ENCODE results near the gene DNAH11.
"Not testable (repeated sequence)": the region's sequence is repeated elsewhere in the genome, so short reads cannot be mapped to it uniquely, and the experiment has no call there.

DNAH11 gene

GRCh38 chr7:21829731-21830130, 286.9 kb downstream of the DNAH11 start:
- H3K4me3 ChIP-seq (ENCODE audit: low read depth, low read length): no peak overlapping the region
- DNase-seq (ENCODE audit: low read depth): no peak
- no peak for TF ChIP-seq CTCF (IDR thresholded peaks at IDR 0.05; ENCODE audit: low read depth, low read length, missing control alignments)

DNA sequence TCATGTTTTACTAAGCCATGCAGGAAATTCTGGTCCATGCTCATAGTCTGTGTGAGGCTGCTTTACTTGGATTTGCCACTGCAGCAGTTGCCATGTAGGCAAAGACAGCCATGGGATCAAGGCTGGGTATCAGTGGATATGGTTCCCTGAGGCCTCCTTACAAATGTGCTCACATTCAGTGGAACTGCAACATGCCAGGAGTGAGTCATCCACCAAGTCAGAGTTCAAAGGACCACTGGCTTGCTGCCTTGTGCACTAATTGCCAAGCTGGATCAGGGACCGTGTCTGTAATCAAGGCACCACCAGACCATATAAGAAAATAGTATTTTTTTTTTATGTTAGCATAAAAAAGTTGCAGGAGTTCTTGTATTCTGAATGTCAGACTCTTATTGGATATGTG, 301.9 kb downstream of the DNAH11 start:
- H3K4me3 ChIP-seq (ENCODE audit: low read depth, low read length): no peak overlapping the region
- DNase-seq (ENCODE audit: low read depth): no peak
- no peak for TF ChIP-seq CTCF (IDR thresholded peaks at IDR 0.05; ENCODE audit: low read depth, low read length, missing control alignments)

DNA sequence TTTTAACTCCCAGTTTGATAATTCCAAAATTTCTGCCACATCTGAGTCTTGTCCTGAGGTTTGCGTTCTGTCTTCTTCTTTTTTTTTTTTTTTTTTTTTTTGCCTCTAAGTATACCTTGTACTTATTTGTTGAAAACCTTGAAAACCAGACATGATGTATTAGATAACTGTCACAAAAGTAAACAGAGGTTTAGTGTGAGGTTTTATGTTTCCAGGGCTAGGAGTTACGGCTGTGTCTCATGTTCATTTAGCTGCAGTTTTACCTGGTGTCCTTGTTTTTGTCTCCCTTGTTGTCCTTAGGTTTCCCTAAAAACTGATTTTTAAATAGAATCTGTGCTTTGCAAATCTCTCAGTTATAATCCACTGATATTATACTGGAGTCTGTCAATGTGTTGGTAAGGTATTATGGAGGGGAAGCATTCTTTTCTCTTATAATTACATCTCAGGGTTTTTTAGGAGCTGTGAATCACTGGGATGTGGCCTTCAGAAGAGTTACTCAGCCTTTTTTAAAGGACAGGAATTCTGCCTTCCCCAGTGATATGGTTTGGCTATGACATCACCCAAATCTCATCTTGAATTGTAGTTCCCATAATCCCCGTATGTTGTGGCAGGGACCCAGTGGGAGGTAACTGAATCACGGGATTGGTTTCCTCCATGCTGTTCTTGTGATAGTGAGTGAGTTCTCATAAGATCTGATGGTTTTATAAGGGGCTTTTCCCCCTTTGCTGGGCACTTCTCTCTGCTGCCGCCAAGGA, 307.9 kb downstream of the DNAH11 start:
- TF ChIP-seq CTCF (IDR thresholded peaks at IDR 0.05; ENCODE audit: low read depth, low read length, missing control alignments): no peak
- DNase-seq (ENCODE audit: low read depth): no peak

GRCh38 chr7:21851559-21851967, 308.7 kb downstream of the DNAH11 start:
- H3K4me3 ChIP-seq (ENCODE audit: low read depth, low read length): no peak overlapping the region
- no peak for TF ChIP-seq CTCF (IDR thresholded peaks at IDR 0.05; ENCODE audit: low read depth, low read length, missing control alignments)
- no peak for DNase-seq (ENCODE audit: low read depth)

More for the DNA sequence above, 307.9 kb downstream of the DNAH11 start:
- H3K4me3 ChIP-seq (ENCODE audit: low read depth, low read length): no peak overlapping the region

GRCh38 chr7:21865631-21866204, 322.9 kb downstream of the DNAH11 start:
- not testable (repeated sequence) for DNase-seq (ENCODE audit: low read depth); H3K4me3 ChIP-seq (ENCODE audit: low read depth, low read length)

DNA sequence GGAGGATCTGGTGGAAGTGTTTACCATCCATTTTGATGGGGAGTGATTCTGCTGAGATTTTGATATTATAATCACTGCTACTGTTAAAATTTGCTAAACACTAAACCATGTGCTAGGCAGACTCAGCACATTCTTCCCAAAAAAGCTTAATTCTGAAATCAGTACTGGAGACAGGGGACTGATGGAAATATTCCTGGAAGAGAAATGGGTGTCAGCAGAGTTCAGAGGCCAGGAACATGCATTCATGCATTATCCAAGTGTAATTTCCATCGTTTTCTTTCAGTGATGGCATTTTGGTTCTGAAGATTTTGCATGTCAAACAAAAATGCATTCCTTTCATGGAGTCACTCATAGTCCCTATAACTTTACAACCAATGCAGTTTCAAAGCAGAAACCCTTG, 323.9 kb downstream of the DNAH11 start:
- H3K4me3 ChIP-seq (ENCODE audit: low read depth, low read length): no peak overlapping the region
- no peak for TF ChIP-seq CTCF (IDR thresholded peaks at IDR 0.05; ENCODE audit: low read depth, low read length, missing control alignments)
- DNase-seq (ENCODE audit: low read depth): no peak

DNA sequence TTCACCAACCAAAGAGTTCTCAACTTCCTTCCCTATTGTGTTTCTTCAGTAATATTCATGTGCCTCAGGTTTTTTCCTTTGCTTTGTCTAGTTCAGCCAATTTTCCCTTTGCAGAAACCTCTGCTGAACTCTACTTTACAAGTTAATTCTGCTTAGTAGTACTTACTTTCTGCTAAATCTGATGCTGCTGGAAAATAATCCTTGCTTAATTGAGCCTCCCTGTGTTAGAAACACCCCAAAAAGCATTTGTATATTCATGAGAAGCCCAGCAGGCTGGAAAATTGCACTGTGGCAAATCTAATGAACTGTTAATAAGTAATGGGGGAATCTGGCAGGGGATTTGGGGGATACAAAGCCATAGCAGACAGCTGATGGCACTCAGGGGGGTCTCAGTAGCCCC, 324.4 kb downstream of the DNAH11 start:
- no peak overlapping the region for H3K4me3 ChIP-seq (ENCODE audit: low read depth, low read length)
- DNase-seq (ENCODE audit: low read depth): no peak

More for the DNA sequence above, 324.4 kb downstream of the DNAH11 start:
- no peak for TF ChIP-seq CTCF (IDR thresholded peaks at IDR 0.05; ENCODE audit: low read depth, low read length, missing control alignments)
